GM19099 (cell line): ENCODE results near the gene INPP5E.

ENCODE experiments used
- POLR2A ChIP-seq: IDR thresholded peaks from 3 replicates; pipeline ENCODE4 v1.6.1; 2011; ENCODE audit warnings: low read depth; ENCODE audit not compliant: insufficient read length; ENCODE audit errors: extremely low read depth

Gene INPP5E

DNA sequence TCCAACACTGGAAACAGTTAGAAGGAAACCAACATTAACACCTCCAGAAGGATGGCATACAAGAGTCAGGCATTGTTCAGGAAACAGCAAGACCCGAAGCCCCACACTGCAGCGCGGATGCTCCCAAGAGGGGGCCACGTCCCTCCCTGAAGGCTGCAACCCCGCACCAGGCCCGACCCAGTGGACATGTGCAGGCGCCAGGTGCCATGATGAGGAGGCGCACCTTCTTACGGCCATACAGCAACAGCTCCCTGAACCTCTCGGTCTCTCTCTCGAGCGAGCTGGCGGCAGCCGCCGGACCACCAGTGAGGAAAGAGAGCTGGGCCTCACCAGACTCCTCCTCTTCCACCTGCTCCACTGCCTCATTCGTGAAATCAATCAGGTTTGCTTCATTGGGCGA is 23.0 kb upstream of the INPP5E start:
- TF ChIP-seq POLR2A: no peak

DNA sequence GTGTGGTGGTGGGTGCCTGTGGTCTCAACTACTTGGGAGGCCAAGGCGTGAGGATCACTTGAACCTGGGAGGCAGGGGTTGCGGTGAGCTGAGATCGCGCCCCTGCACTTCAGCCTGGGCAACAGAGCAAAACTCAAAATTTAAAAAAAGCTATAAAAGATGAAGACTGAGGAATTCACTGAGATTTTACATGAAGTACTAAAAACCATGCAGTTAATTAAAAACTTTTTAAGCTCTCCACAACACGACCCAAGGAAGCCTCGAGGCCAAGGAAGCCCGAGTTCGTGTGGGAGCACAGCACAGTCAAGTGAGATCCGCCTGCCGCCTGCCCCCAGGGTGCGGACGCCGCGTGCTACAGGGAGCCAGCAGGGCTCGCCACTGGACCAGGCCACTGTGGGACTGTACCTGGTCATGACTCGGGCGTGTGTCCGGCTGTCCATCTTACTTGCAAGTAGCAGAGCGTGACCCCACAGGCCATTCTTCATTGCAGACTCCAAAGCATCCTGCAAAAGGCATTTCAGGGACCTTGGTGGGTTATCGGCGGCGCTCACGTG is 21.2 kb upstream of the INPP5E start:
- no peak for TF ChIP-seq POLR2A

DNA sequence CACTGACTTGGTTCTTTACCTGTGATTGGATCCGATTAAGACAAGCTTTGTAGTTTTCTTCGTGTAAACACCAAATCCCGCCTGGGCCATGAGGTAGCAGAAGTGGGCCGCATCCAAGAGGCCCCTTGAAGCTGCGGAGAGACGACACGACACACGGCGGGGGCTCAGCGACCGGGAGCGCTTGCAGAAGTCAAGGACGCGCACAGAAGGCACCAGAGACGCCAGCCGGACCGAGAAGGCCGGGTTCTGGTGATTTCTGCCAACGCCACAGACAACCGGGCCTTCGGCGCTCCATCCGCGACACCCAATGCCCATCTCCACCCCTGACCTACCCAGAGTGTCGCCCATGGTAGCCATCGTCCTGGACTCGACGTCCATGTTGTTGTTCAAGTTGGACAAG is 19.8 kb upstream of the INPP5E start:
- TF ChIP-seq POLR2A: no peak

DNA sequence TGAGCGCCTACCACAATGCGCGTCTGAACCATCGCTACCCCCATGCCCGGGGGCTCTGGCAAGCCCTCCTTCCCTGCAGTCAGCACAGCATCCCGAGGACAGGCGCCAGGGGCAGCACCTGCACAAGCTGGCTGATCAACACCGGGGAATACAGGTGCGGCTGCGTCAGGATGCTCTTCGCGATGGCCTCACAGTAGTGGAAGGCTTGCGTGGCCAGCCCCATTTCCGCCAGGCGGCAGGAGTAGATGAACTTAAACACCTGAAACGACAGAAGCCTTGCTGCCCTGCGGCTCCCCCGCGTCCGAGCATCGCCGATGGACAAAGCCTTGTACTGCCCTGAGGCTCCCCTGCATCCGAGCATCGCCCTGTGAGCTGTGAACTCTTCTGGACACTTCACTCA is 17.7 kb upstream of the INPP5E start:
- no peak for TF ChIP-seq POLR2A

DNA sequence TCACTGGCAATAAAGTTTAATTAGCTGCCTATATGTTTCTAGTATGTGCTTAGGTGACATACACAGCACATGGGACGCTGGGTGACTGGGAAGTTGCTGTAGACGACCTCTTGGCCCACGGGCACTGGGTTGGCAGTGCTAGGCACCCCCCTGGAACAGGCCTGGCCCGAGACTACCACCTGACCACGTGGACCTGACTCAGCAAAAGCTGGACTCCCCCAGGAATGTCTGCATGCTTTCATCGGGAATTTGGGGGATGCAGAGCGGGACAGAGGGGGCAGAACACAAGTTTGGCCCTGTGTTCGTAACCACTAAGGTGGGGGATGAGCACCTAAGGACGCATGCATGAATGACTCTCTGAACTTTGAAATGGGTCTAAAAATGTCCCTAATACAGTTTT is 16.6 kb upstream of the INPP5E start:
- no peak for TF ChIP-seq POLR2A

DNA sequence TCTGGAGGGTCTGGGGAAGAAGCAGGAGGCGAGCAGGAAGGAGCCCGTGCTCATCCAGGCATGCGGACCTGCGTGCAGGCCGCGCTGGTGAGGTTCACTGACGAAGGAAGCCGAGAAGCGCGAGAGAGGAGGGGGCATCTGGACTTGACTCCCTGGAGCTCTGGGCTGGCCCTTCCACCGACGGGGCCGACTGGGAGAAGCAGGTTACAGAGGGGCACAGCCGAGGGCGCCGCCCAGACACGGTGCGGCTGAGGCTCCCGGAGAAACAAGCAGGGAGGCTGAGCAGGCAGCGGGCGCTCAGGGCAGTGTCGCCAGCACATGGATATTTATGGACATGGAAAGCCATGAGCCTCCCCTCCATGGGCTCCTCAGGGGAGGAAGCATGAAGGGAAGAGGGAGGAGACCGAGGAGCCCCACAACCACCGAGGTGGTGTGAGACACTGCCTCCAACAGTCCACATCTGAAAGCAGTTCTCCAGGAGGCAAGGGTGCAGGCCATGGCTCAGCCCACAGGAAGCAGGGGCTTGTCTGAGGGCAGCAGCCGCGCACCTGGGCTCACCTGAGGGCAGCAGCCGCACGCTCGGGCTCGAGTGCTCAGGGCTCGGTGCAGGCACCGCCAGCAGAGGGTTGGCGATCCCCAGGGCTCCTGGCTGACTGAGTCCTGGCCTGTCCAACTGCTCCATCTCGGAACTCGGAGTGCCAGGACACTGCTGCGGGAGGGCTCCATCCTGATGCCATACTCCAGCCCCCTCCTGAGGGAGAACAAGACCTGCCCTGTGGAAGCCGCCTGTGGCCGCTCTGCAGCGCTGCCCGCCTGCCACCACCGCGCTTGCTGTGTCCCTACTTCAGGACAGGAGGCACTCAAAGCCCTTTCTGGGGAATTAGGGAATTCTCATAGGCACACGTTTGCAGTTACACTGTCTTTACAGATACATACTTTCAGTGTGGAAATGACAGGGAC is 15.7 kb upstream of the INPP5E start:
- TF ChIP-seq POLR2A: no peak

DNA sequence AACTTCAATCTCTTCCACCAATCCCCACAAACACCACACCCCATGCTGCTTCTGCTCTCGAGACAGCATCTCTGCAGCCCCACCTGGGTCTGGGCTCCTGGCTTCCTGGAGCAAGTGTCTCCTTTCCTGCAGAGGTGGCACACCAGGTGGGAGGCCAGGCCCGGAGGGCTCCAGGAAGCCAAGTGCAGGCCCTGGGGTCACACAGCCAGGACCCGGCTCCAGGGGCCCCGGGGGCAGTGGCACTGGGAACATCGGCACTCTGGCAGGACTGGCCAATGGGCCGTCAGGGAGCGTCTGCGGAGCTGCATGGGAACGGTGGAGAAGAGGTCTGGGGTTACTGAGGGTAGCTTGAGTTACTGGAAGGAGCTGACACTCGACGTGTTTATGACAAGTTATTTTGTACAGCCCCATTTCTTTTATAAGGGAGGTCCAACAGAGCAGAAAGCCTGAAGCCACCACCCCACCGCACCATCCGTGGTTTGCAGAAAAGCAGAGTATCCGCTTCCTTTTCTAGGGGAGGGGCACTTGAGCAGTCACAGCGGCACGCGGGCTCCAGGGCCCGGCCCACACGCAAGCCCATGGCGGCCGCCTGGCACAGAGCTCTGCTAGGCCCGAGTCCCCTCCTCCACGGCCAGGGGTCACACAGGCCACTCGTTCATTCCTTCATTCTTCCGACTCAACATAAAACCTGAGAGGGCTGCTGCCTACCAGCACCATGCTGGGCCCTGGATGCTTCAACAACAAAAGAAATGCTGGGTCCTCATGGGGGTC is 14.6 kb upstream of the INPP5E start:
- TF ChIP-seq POLR2A: no peak

DNA sequence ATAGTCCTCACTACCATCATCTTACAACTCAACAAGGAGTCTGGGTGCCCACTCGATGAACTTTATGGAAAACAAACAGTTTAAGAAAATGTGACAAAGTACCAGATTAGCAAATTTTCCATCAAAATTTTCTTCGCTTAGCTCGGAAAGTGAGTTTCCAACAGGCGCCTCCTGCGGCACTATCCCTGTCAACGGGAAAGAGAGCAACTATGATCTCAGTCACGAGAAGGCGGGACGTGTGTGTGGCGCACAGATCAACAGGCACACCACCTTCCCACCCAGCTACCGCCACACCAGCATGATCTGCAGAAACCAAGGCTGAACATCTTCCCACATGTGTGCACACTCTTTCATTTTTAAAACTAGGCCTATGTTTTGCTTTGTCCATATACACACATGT is 13.7 kb upstream of the INPP5E start:
- no peak for TF ChIP-seq POLR2A

DNA sequence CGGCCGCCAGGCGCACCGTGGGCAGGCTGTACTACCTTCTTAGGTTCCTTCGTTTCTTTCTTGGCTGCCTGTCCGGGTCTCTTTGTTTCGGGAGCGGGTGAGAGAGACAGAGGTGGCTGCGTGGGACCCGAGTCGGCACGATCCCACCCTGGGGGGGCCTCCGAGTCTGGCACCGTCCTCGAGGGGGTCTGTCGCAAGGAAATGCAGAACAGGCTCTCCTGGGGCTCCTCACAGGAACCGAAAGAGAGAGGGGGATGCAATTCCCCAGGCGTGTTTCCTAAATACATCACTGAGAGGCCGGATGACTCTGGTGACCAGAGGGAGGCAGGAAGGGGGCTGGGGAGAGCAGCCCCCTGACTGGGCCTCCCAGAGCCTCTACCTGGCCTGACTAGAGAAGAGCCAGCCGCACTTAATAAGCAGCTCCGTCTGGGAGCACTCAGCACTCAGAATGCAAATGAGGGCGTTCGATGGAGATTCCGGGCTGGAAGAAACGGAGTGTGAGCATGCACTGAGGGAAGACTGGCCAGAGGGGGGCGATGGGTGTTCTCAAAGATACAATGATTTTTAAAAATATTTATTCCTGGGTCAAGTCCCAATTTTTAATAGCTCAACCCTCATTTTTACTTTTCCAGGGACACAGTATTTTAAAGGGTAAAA is 11.7 kb upstream of the INPP5E start:
- no peak for TF ChIP-seq POLR2A

DNA sequence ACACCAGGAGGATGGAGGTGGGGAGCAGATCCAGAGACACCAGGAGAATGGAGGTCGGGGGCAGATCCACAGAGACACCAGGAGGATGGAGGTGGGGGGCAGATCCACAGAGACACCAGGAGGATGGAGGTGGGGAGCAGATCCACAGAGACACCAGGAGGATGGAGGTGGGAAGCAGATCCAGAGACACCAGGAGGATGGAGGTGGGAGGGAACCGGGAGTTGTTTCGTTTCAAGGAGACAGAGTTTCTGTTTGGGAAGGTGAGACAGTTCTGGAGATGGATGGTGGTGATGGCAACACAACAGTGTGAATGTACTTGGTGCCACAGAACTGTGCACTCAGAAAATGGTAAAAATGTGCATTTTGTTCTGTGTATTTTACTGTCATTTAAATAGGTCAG is 9.0 kb upstream of the INPP5E start:
- no peak for TF ChIP-seq POLR2A

DNA sequence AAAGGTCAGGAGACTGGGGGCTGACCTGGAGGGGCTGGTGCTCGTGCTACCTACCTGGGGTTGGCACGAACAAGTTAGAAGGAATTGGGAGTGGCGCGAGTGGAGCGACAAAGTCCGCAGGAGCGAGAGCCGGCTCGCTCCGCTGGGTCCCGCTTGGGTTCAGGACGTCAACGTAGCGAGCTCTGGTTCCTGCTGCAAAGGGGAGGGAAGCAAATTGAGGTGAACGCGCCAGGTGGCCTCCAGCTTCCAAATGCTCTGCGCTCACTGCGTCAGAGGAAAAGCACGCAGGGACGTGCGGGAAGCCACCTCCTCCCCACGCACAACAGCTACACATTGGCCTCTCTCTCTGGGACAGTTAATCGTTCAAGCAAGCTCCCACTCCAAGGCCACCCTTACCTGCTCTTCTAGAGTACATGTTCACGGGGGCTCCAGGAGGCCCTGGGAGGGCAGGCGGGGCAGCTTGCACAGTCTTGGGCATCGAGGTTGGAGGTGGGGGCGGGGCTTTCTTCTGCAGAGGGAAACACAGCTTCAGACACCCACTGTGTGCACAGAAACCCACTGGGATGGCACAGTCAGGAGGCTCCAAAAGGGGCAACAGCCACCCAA is 7.6 kb upstream of the INPP5E start:
- no peak for TF ChIP-seq POLR2A

DNA sequence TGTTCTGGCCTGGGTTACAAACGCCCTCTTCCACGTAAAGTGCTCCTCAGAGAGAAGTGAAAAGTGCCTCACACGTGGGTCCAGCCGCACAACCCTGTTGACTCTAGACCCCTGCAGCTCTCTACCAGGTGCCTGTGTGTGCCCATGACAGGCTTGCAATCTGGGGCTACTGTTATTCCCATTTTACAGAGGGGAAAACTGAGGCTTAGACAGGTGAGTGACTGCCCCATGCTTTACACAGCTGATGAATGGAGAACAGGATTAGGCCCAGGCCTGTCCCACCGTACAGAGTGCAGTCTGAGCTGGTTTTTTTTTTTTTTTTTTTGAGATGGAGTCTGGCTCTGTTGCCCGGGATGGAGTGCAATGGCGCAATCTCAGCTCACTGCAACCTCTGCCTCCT is 6.2 kb upstream of the INPP5E start:
- no peak for TF ChIP-seq POLR2A

DNA sequence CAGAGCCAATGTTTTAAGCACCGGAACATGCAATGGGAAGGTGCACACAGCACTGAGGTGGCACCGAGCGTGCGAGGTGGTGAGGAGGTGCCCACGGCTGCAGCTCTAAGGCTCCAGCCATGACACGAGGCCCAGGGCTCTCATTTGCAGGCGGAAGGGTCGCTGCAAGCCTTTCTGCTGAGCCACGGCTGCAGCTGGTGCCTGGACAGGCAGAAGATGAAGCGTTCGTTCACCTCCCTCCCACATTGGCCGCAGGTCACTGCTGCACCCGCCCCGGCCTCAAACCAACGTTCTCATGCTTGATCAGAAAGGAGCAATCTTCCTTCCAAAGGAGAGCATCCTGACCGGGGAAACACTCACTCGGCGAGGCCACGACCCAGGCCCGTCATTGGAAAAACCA is 4.5 kb upstream of the INPP5E start:
- TF ChIP-seq POLR2A: no peak

DNA sequence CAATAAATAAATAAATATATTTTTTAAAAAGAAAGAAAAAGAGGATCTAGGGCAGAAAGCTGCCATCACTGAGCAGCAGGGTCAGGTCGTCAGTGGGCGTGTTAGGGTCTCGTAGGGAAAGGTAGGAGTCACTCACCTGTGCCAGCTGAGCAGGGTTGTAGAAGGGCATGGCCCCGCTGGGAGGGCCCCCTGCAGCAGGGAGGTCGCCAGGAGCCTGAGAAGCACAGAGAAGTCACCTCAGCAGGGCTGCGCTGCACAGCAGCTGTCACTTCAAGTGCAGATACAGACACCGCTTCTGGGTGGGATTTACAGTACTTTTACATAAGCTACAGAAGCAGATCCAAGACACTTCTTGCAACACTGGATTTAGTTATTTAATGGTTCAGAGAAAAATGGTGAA is 4.0 kb upstream of the INPP5E start:
- no peak for TF ChIP-seq POLR2A

DNA sequence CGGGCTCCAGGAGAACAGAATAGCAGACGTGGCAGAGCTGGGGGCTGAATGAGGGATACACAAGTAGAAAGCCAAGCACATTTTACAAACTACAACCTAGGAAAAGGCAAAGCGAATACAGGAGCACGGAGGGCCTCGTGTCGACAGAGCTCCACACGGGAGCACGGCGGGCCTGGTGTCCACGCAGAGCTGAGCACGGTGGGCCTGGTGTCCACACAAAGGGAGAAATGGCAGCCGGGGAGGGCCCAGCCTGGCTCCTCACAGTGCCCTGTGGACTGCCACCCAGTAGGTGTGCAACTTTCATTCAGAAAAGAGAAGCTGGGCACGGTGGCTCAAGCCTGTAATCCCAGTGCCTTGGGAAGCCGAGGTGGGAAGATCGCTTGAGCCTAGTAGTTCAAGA is 3.4 kb upstream of the INPP5E start:
- TF ChIP-seq POLR2A: no peak
